IMR-90 (cell line): Measurements from ENCODE around the gene MRM2. TPM values are rescaled to one million over a fixed set of nuclear protein-coding genes. Genes with fewer than 3 reads are reported as not detected.

Experiments used
- ATAC-seq: fragments of 200-7000 bp; cut with Tn5 transposase; 2 replicates; pipeline ENCODE4 v1.9.1; 2020; ENCODE audit warnings: low read depth, mild to moderate bottlenecking, moderate library complexity
- BruUV-seq: library from RNA; stranded (reverse); fragments of 400-500 nt; replicated peaks from 2 replicates; lab custom pipeline; 2021; lab: Mats Ljungman, UMichigan
- CTCF ChIA-PET: fragments of 300-600 bp; formaldehyde crosslinking; extraction: SDS; loops from one replicate; lab custom pipeline; 2021; ENCODE audit warnings: antibody characterized with exemption; lab: Yijun Ruan, JAX
- POLR2A ChIA-PET: fragments of 300-600 bp; sonication (Branson Sonifier 250); formaldehyde crosslinking; loops from one replicate; lab custom pipeline; 2022; ENCODE audit warnings: antibody characterized with exemption; ENCODE audit not compliant: unreplicated experiment; lab: Charles Lee
- DNase-seq: peaks from one replicate; pipeline ENCODE4 v3.0.0; 2013
- H2AFZ ChIP-seq: replicated peaks from 2 replicates; pipeline ENCODE3; 2013; ENCODE audit warnings: low read length, mild to moderate bottlenecking; ENCODE audit not compliant: poor library complexity
- H2AK5ac ChIP-seq: 2 replicates; pipeline ENCODE4 v1.6.1; 2013; ENCODE audit warnings: low read depth, low read length, inconsistent platforms
- H2AK9ac ChIP-seq: replicated peaks from 2 replicates; pipeline ENCODE3; 2013; ENCODE audit warnings: mild to moderate bottlenecking, low read depth, low read length, moderate library complexity; ENCODE audit not compliant: poor library complexity
- H2BK120ac ChIP-seq: 2 replicates; pipeline ENCODE4 v1.6.1; 2013; ENCODE audit warnings: low read depth, low read length, inconsistent platforms
- H2BK15ac ChIP-seq: 3 replicates; pipeline ENCODE4 v1.6.1; 2013; ENCODE audit warnings: low read depth, low read length, inconsistent platforms
- H2BK20ac ChIP-seq: 2 replicates; pipeline ENCODE4 v1.6.1; 2013; ENCODE audit warnings: low read depth, mild to moderate bottlenecking, inconsistent platforms, low read length, moderate library complexity
- H2BK5ac ChIP-seq: 2 replicates; pipeline ENCODE4 v1.6.1; 2013; ENCODE audit warnings: mild to moderate bottlenecking, low read depth, low read length, inconsistent platforms; ENCODE audit not compliant: poor library complexity, severe bottlenecking
- H3K14ac ChIP-seq: replicated peaks from 2 replicates; pipeline ENCODE4 v1.6.1; 2013; ENCODE audit warnings: low read depth, low read length, inconsistent platforms
- H3K18ac ChIP-seq: 2 replicates; pipeline ENCODE4 v1.6.1; 2013; ENCODE audit warnings: low read depth, low read length, control low read depth
- H3K23ac ChIP-seq: 2 replicates; pipeline ENCODE4 v1.6.1; 2013; ENCODE audit warnings: low read depth, low read length, inconsistent platforms
- H3K27ac ChIP-seq: 2 replicates; pipeline ENCODE4 v1.5.1; 2013; ENCODE audit warnings: mild to moderate bottlenecking, control low read depth, low read length; ENCODE audit not compliant: insufficient read depth
- H3K27me3 ChIP-seq: 2 replicates; pipeline ENCODE4 v1.6.1; 2013; ENCODE audit warnings: low read length; ENCODE audit not compliant: control insufficient read depth, insufficient read depth
- H3K36me3 ChIP-seq: 2 replicates; pipeline ENCODE4 v1.6.1; 2013; ENCODE audit warnings: low read length, mixed read lengths; ENCODE audit not compliant: control insufficient read depth, insufficient read depth
- H3K4ac ChIP-seq: 2 replicates; pipeline ENCODE4 v1.6.1; 2013; ENCODE audit warnings: low read depth, low read length, inconsistent platforms
- H3K4me1 ChIP-seq: 2 replicates; pipeline ENCODE4 v1.6.1; 2013; ENCODE audit warnings: low read length, mixed read lengths; ENCODE audit not compliant: control insufficient read depth, insufficient read depth
- H3K4me2 ChIP-seq: 2 replicates; pipeline ENCODE4 v1.6.1; 2013; ENCODE audit warnings: low read depth, mild to moderate bottlenecking, control low read depth, low read length, moderate library complexity
- H3K4me3 ChIP-seq: 2 replicates; pipeline ENCODE4 v1.5.1; 2013; ENCODE audit warnings: low read depth, mild to moderate bottlenecking, control low read depth, low read length, moderate library complexity; ENCODE audit not compliant: insufficient read depth
- H3K56ac ChIP-seq: 2 replicates; pipeline ENCODE4 v1.6.1; 2013; ENCODE audit warnings: low read length, inconsistent platforms; ENCODE audit not compliant: insufficient read depth; ENCODE audit errors: extremely low read depth
- H3K79me1 ChIP-seq, 2 experiments: 2 replicates each; pipeline ENCODE4 v1.6.1; 2013; ENCODE audit warnings: low read length in 2 of 2, inconsistent platforms in 1 of 2, low read depth in 1 of 2
- H3K9ac ChIP-seq: 2 replicates; pipeline ENCODE4 v1.6.1; 2013; ENCODE audit warnings: low read depth, low read length, control low read depth
- H3K9me1 ChIP-seq: 2 replicates; pipeline ENCODE4 v1.6.1; 2013; ENCODE audit warnings: low read length, inconsistent platforms; ENCODE audit not compliant: insufficient read depth
- H3K9me3 ChIP-seq: 2 replicates; pipeline ENCODE4 v1.6.1; 2013; ENCODE audit warnings: low read length; ENCODE audit not compliant: control insufficient read depth, insufficient read depth
- H4K20me1 ChIP-seq: 2 replicates; pipeline ENCODE4 v1.6.1; 2013; ENCODE audit warnings: low read length, inconsistent platforms; ENCODE audit not compliant: insufficient read depth
- H4K5ac ChIP-seq: 2 replicates; pipeline ENCODE4 v1.6.1; 2013; ENCODE audit warnings: mild to moderate bottlenecking, low read depth, low read length, control low read depth
- H4K8ac ChIP-seq, 2 experiments: 2 replicates each; pipeline ENCODE4 v1.6.1; 2013; ENCODE audit warnings: low read depth in 2 of 2, low read length in 2 of 2, control low read depth in 1 of 2, inconsistent platforms in 1 of 2
- H4K91ac ChIP-seq: 2 replicates; pipeline ENCODE4 v1.6.1; 2013; ENCODE audit warnings: low read depth, low read length, inconsistent platforms; ENCODE audit not compliant: insufficient read depth
- CEBPB ChIP-seq: IDR thresholded peaks from 2 replicates; pipeline ENCODE4 v1.6.1; 2012; ENCODE audit warnings: low read depth, low read length, improper control_type of control experiment
- NFE2L2 ChIP-seq: fragments of 150-350 bp; IDR thresholded peaks from 2 replicates; pipeline ENCODE4 v1.6.1; 2016; ENCODE audit warnings: low read depth, mild to moderate bottlenecking, low read length
- RAD21 ChIP-seq: IDR thresholded peaks from 2 replicates; pipeline ENCODE4 v1.6.1; 2012; ENCODE audit warnings: low read length, improper control_type of control experiment
- RCOR1 ChIP-seq: IDR thresholded peaks from 2 replicates; pipeline ENCODE4 v1.6.1; 2012; ENCODE audit warnings: mild to moderate bottlenecking, low read length, improper control_type of control experiment; ENCODE audit not compliant: insufficient replicate concordance
- RFX5 ChIP-seq: IDR thresholded peaks from 2 replicates; pipeline ENCODE4 v1.8.0; 2012; ENCODE audit warnings: low read depth, mild to moderate bottlenecking, low read length, moderate library complexity
- SMC3 ChIP-seq: fragments of 150-350 bp; IDR thresholded peaks from 2 replicates; pipeline ENCODE4 v1.6.1; 2016; ENCODE audit warnings: low read depth, mild to moderate bottlenecking, antibody characterized with exemption, low read length, moderate library complexity
- WGBS, 2 experiments: methylation state at CpG; one replicate each; pipeline versions ENCODE4 v1.1.5 to v1.1.7; 2013; ENCODE audit warnings: missing lambda C conversion rate in 2 of 2; ENCODE audit not compliant: insufficient read length in 1 of 2; ENCODE audit errors: extremely low coverage in 2 of 2; 5-methylcytosine and 5-hydroxymethylcytosine counted together
- dilution Hi-C: fragments of 300-500 bp; cut with HindIII; formaldehyde crosslinking; loops from one replicate; pipeline ENCODE4 v1.14.3; 2018; ENCODE audit warnings: low sequenced_read_pairs; ENCODE audit not compliant: unreplicated experiment
- in situ Hi-C: fragments of 300-500 bp; cut with MboI; formaldehyde crosslinking; loops from 3 replicates; pipeline ENCODE4 v1.14.3; 2019; ENCODE audit warnings: low sequenced_read_pairs, inconsistent platforms, mixed read lengths
- intact Hi-C: fragments of 100-400 bp; cut with micrococcal nuclease; formaldehyde crosslinking; loops from 2 replicates; pipeline ENCODE4 v1.10.0; 2022
- polyA plus RNA-seq, 3 experiments: library from polyadenylated mRNA; depleted of rRNA; stranded (reverse); fragments of >200 nt; gene quantifications; 2 replicates each; pipeline ENCODE4 v1.2.3, GENCODE V29; 2012; ENCODE audit warnings: low replicate concordance in 1 of 3
- total RNA-seq: library from RNA; depleted of rRNA; stranded (reverse); fragments of >200 nt; gene quantifications from 2 replicates; pipeline ENCODE4 v1.2.3, GENCODE V29; 2012

Gene MRM2
- total and polyA plus RNA-seq, 2 of the 4 experiments (the other 2 are of a cell fraction), result 19.1 to 23.8 TPM

GRCh38 chr7:2260820-2261219 is 18.8 kb upstream of the MRM2 start:
- H4K8ac ChIP-seq, result no peak overlapping the region
- no peak overlapping the region for H3K4ac ChIP-seq
- no peak overlapping the region for H2BK20ac ChIP-seq
- intact Hi-C loops, result no loop called here
- H4K91ac ChIP-seq, result no peak overlapping the region
- in situ Hi-C loops, result no loop called here
- ChIA-PET POLR2A (no interaction called here), CTCF (interaction anchor here (0.6 kb wide), 1 partner anchor 14 kb away, joined by 3 read pairs; no protein-coding TSS in a partner anchor)
- H3K36me3 ChIP-seq, result peaks cover 27% of the 10 kb centered on the region
- TF ChIP-seq NFE2L2, result no peak
- TF ChIP-seq SMC3, result no peak
- TF ChIP-seq RFX5, result no peak
- TF ChIP-seq RAD21, result no peak
- TF ChIP-seq RCOR1, result no peak
- TF ChIP-seq CEBPB, result no peak
- H3K4me3 ChIP-seq, result no peak overlapping the region
- H3K9me1 ChIP-seq, result no peaks in the 10 kb centered on the region
- DNase-seq (peak; percentile 25), ATAC-seq (no peak)
- peaks cover 0 to 4% of the 10 kb centered on the region in 2 experiments; a peak in 1 of 4 replicates for H3K79me1 ChIP-seq
- H3K14ac ChIP-seq, result no peak overlapping the region
- H2AFZ ChIP-seq, result no peak overlapping the region
- no peak overlapping the region for H3K27ac ChIP-seq
- no peaks in the 10 kb centered on the region for H3K9me3 ChIP-seq
- H2BK120ac ChIP-seq, result no peak overlapping the region
- no TSS peak for BruUV-seq
- no peaks in the 10 kb centered on the region for H3K27me3 ChIP-seq
- no peak overlapping the region for H2BK15ac ChIP-seq
- H3K23ac ChIP-seq, result no peak overlapping the region
- H3K4me2 ChIP-seq, result no peak overlapping the region
- H2BK5ac ChIP-seq, result no peak overlapping the region
- H3K18ac ChIP-seq, result no peak overlapping the region
- 80% methylated on average over 1 of the region's 5 CpGs; no CpG with 5 or more reads in 1 of the 2 experiments for WGBS, 2 experiments
- H3K56ac ChIP-seq, result no peak overlapping the region
- dilution Hi-C loops, result no loop called here
- H2AK5ac ChIP-seq, result no peak overlapping the region
- 0 out of 2 replicates have a peak, but pooled peaks cover 7% of the 10 kb centered on the region for H4K20me1 ChIP-seq
- H3K4me1 ChIP-seq, result no peaks in the 10 kb centered on the region; the same call in 1 of the 2 replicates
- H4K5ac ChIP-seq, result no peak overlapping the region
- H3K9ac ChIP-seq, result no peak overlapping the region
- H2AK9ac ChIP-seq, result no peak overlapping the region
